ENCODE measurements around the gene BCAS1.

Gene BCAS1

DNA sequence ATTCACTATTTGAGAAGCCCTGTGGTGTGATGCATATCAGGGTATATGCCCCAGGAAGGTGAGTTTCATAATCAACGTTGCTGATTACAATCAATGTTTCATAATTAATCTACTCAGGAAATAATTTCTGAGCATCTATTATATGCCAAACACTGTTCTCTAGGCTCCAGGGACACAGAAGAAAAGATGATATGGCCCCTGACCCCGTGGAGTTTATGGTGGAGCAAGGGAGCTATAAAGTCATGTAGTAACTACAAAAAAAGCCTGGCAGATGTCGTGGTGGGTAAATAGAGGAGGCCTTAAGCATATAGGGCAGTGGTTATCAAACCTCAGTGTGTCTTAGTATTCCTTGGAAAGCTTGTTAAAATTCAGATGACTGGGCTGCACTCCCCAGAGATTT is 40.1 kb upstream of the BCAS1 start:
- no peak overlapping the region for H3K4me3 ChIP-seq (ENCODE audit: low read depth, low read length, poor library complexity, severe bottlenecking)
- H3K4me1 ChIP-seq (ENCODE audit: insufficient read depth, low read length, severe bottlenecking): no peaks in the 10 kb centered on the region
- H4K20me1 ChIP-seq (ENCODE audit: insufficient read depth, low read length): no peaks in the 10 kb centered on the region
- no peak overlapping the region for H3K4me2 ChIP-seq (ENCODE audit: low read length)
- H3K9me2 ChIP-seq (ENCODE audit: low read depth, low read length): no peaks in the 10 kb centered on the region
- H3K27ac ChIP-seq (ENCODE audit: low read depth, low read length, poor library complexity, severe bottlenecking): no peak overlapping the region
- peaks cover 4% of the 10 kb centered on the region; the same call in 1 of the 2 replicates for H3K27me3 ChIP-seq (ENCODE audit: insufficient read depth, low read length)
- H3F3A ChIP-seq (ENCODE audit: insufficient read depth, low read length): no peaks in the 10 kb centered on the region
- no peak overlapping the region for H2AFZ ChIP-seq (ENCODE audit: low read length)
- no peaks in the 10 kb centered on the region for H3K79me2 ChIP-seq (ENCODE audit: insufficient read depth, low read length)
- H3K9ac ChIP-seq (ENCODE audit: low read length): no peak overlapping the region
- TF ChIP-seq EZH2 (IDR thresholded peaks at IDR 0.05; ENCODE audit: borderline replicate concordance, low read length) (no peak), CTCF (IDR thresholded peaks at IDR 0.05; ENCODE audit: low read length) (no peak)
- H3K36me3 ChIP-seq (ENCODE audit: insufficient read depth, low read length): no peaks in the 10 kb centered on the region
- no peaks in the 10 kb centered on the region for H3K9me3 ChIP-seq (ENCODE audit: low read length)

GRCh38 chr20:54110041-54110440 is 39.6 kb upstream of the BCAS1 start:
- Histone ChIP-seq H4K20me1 (ENCODE audit: insufficient read depth, low read length) (no peaks in the 10 kb centered on the region), H3K4me3 (ENCODE audit: low read depth, low read length, poor library complexity, severe bottlenecking) (no peak overlapping the region), H3K27ac (ENCODE audit: low read depth, low read length, poor library complexity, severe bottlenecking) (no peak overlapping the region), H3K9ac (ENCODE audit: low read length) (no peak overlapping the region), H3K4me2 (ENCODE audit: low read length) (no peak overlapping the region), H3K27me3 (ENCODE audit: insufficient read depth, low read length) (peaks cover 4% of the 10 kb centered on the region; the same call in 1 of the 2 replicates), H3F3A (ENCODE audit: insufficient read depth, low read length) (no peaks in the 10 kb centered on the region), H3K36me3 (ENCODE audit: insufficient read depth, low read length) (no peaks in the 10 kb centered on the region), H3K9me3 (ENCODE audit: low read length) (no peaks in the 10 kb centered on the region), H3K4me1 (ENCODE audit: insufficient read depth, low read length, severe bottlenecking) (no peaks in the 10 kb centered on the region), H3K79me2 (ENCODE audit: insufficient read depth, low read length) (no peaks in the 10 kb centered on the region), H2AFZ (ENCODE audit: low read length) (no peak overlapping the region), H3K9me2 (ENCODE audit: low read depth, low read length) (no peaks in the 10 kb centered on the region)
- TF ChIP-seq EZH2 (IDR thresholded peaks at IDR 0.05; ENCODE audit: borderline replicate concordance, low read length) (no peak), CTCF (IDR thresholded peaks at IDR 0.05; ENCODE audit: low read length) (no peak)

GRCh38 chr20:54108817-54109216 is 38.4 kb upstream of the BCAS1 start:
- H3K27me3 ChIP-seq (ENCODE audit: insufficient read depth, low read length): peaks cover 4% of the 10 kb centered on the region; the same call in 1 of the 2 replicates
- no peaks in the 10 kb centered on the region for H3K36me3 ChIP-seq (ENCODE audit: insufficient read depth, low read length)
- no peak for TF ChIP-seq EZH2 (IDR thresholded peaks at IDR 0.05; ENCODE audit: borderline replicate concordance, low read length)
- TF ChIP-seq CTCF (IDR thresholded peaks at IDR 0.05; ENCODE audit: low read length): no peak
- H3K27ac ChIP-seq (ENCODE audit: low read depth, low read length, poor library complexity, severe bottlenecking): no peak overlapping the region
- H2AFZ ChIP-seq (ENCODE audit: low read length): no peak overlapping the region
- no peak overlapping the region for H3K4me3 ChIP-seq (ENCODE audit: low read depth, low read length, poor library complexity, severe bottlenecking)
- no peaks in the 10 kb centered on the region for H3F3A ChIP-seq (ENCODE audit: insufficient read depth, low read length)
- H3K9ac ChIP-seq (ENCODE audit: low read length): no peak overlapping the region
- no peaks in the 10 kb centered on the region for H3K9me2 ChIP-seq (ENCODE audit: low read depth, low read length)
- H4K20me1 ChIP-seq (ENCODE audit: insufficient read depth, low read length): no peaks in the 10 kb centered on the region
- no peaks in the 10 kb centered on the region for H3K79me2 ChIP-seq (ENCODE audit: insufficient read depth, low read length)
- no peak overlapping the region for H3K4me2 ChIP-seq (ENCODE audit: low read length)
- no peaks in the 10 kb centered on the region for H3K9me3 ChIP-seq (ENCODE audit: low read length)
- no peaks in the 10 kb centered on the region for H3K4me1 ChIP-seq (ENCODE audit: insufficient read depth, low read length, severe bottlenecking)
